Measurements from ENCODE around the gene METTL15.
"Not testable (repeated sequence)": the region's sequence is repeated elsewhere in the genome, so short reads cannot be mapped to it uniquely, and the experiment has no call there.

The METTL15 gene

GRCh38 chr11:28107750-28108618, at the start of gene METTL15, which contains the start of gene KIF18A:
METTL15 (plus strand) TSS chr11:28108388; CDS start chr11:28113335, 4,947 bp downstream.
KIF18A (minus strand) TSS chr11:28108156; CDS start chr11:28097947, 10,209 bp downstream.
- no peaks in the 10 kb centered on the region for H3K36me3 ChIP-seq (ENCODE audit: control insufficient read depth in 1 of 2, insufficient read depth in 2 of 2, low read length in 2 of 2)
- H3K9me3 ChIP-seq (ENCODE audit: control insufficient read depth in 1 of 2, low read length in 2 of 2), result no peaks in the 10 kb centered on the region
- H3K9ac ChIP-seq (ENCODE audit: low read depth in 1 of 2, low read length in 2 of 2), result peak within 1 kb of the TSS; percentile 79 to 86
- peak within 1 kb of the TSS; percentile 55 for H3K27ac ChIP-seq (ENCODE audit: low read depth, low read length)
- H3K4me3 ChIP-seq (ENCODE audit: low read depth in 1 of 2, low read length in 2 of 2), result peak within 1 kb of the TSS; percentile 87 to 90
- H3K27me3 ChIP-seq (ENCODE audit: control insufficient read depth in 1 of 2, insufficient read depth in 2 of 2, low read length in 2 of 2), result no peaks in the 10 kb centered on the region
- peaks cover 21 to 39% of the 10 kb centered on the region in 2 donors for H3K4me1 ChIP-seq (ENCODE audit: control insufficient read depth in 1 of 2, insufficient read depth in 2 of 2, low read length in 2 of 2)

GRCh38 chr11:28071305-28071704, 36.9 kb upstream of the METTL15 start:
- Histone ChIP-seq H3K9me3 (ENCODE audit: control insufficient read depth in 1 of 2, low read length in 2 of 2) (no peaks in the 10 kb centered on the region), H3K36me3 (ENCODE audit: control insufficient read depth in 1 of 2, insufficient read depth in 2 of 2, low read length in 2 of 2) (no peaks in the 10 kb centered on the region), H3K4me1 (ENCODE audit: control insufficient read depth in 1 of 2, insufficient read depth in 2 of 2, low read length in 2 of 2) (no peaks in the 10 kb centered on the region), H3K9ac (ENCODE audit: low read depth in 1 of 2, low read length in 2 of 2) (no peak overlapping the region), H3K27ac (ENCODE audit: low read depth, low read length) (no peak overlapping the region), H3K4me3 (ENCODE audit: low read depth in 1 of 2, low read length in 2 of 2) (no peak overlapping the region), H3K27me3 (ENCODE audit: control insufficient read depth in 1 of 2, insufficient read depth in 2 of 2, low read length in 2 of 2) (no peaks in the 10 kb centered on the region)

GRCh38 chr11:28072321-28072720, 35.9 kb upstream of the METTL15 start:
- Histone ChIP-seq H3K4me3 (ENCODE audit: low read depth in 1 of 2, low read length in 2 of 2) (no peak overlapping the region), H3K4me1 (ENCODE audit: control insufficient read depth in 1 of 2, insufficient read depth in 2 of 2, low read length in 2 of 2) (no peaks in the 10 kb centered on the region), H3K9me3 (ENCODE audit: control insufficient read depth in 1 of 2, low read length in 2 of 2) (no peaks in the 10 kb centered on the region), H3K27ac (ENCODE audit: low read depth, low read length) (no peak overlapping the region), H3K27me3 (ENCODE audit: control insufficient read depth in 1 of 2, insufficient read depth in 2 of 2, low read length in 2 of 2) (no peaks in the 10 kb centered on the region), H3K36me3 (ENCODE audit: control insufficient read depth in 1 of 2, insufficient read depth in 2 of 2, low read length in 2 of 2) (no peaks in the 10 kb centered on the region), H3K9ac (ENCODE audit: low read depth in 1 of 2, low read length in 2 of 2) (no peak overlapping the region)

- no peak overlapping the region for H3K9ac ChIP-seq (ENCODE audit: low read depth in 1 of 2, low read length in 2 of 2)
- no peak overlapping the region for H3K27ac ChIP-seq (ENCODE audit: low read depth, low read length)
- H3K9me3 ChIP-seq (ENCODE audit: control insufficient read depth in 1 of 2, low read length in 2 of 2), result no peaks in the 10 kb centered on the region
- H3K4me1 ChIP-seq (ENCODE audit: control insufficient read depth in 1 of 2, insufficient read depth in 2 of 2, low read length in 2 of 2), result no peaks in the 10 kb centered on the region
- H3K27me3 ChIP-seq (ENCODE audit: control insufficient read depth in 1 of 2, insufficient read depth in 2 of 2, low read length in 2 of 2), result no peaks in the 10 kb centered on the region
- no peaks in the 10 kb centered on the region for H3K36me3 ChIP-seq (ENCODE audit: control insufficient read depth in 1 of 2, insufficient read depth in 2 of 2, low read length in 2 of 2)
- H3K4me3 ChIP-seq (ENCODE audit: low read depth in 1 of 2, low read length in 2 of 2), result no peak overlapping the region
Observed at GRCh38 chr11:28077521-28077920, 30.7 kb upstream of the METTL15 start.

- Histone ChIP-seq H3K9ac (ENCODE audit: low read depth in 1 of 2, low read length in 2 of 2) (no peak overlapping the region), H3K36me3 (ENCODE audit: control insufficient read depth in 1 of 2, insufficient read depth in 2 of 2, low read length in 2 of 2) (no peaks in the 10 kb centered on the region), H3K27ac (ENCODE audit: low read depth, low read length) (no peak overlapping the region), H3K27me3 (ENCODE audit: control insufficient read depth in 1 of 2, insufficient read depth in 2 of 2, low read length in 2 of 2) (no peaks in the 10 kb centered on the region), H3K4me3 (ENCODE audit: low read depth in 1 of 2, low read length in 2 of 2) (no peak overlapping the region), H3K4me1 (ENCODE audit: control insufficient read depth in 1 of 2, insufficient read depth in 2 of 2, low read length in 2 of 2) (no peaks in the 10 kb centered on the region), H3K9me3 (ENCODE audit: control insufficient read depth in 1 of 2, low read length in 2 of 2) (no peaks in the 10 kb centered on the region)
Observed at GRCh38 chr11:28083118-28083517, 25.1 kb upstream of the METTL15 start.

GRCh38 chr11:28086569-28086968, 21.6 kb upstream of the METTL15 start:
- Histone ChIP-seq H3K36me3 (ENCODE audit: control insufficient read depth in 1 of 2, insufficient read depth in 2 of 2, low read length in 2 of 2) (peaks cover 0 to 4% of the 10 kb centered on the region in 2 donors), H3K9me3 (ENCODE audit: control insufficient read depth in 1 of 2, low read length in 2 of 2) (no peaks in the 10 kb centered on the region), H3K9ac (ENCODE audit: low read depth in 1 of 2, low read length in 2 of 2) (no peak overlapping the region), H3K27ac (ENCODE audit: low read depth, low read length) (no peak overlapping the region), H3K4me1 (ENCODE audit: control insufficient read depth in 1 of 2, insufficient read depth in 2 of 2, low read length in 2 of 2) (no peaks in the 10 kb centered on the region), H3K4me3 (ENCODE audit: low read depth in 1 of 2, low read length in 2 of 2) (no peak overlapping the region), H3K27me3 (ENCODE audit: control insufficient read depth in 1 of 2, insufficient read depth in 2 of 2, low read length in 2 of 2) (no peaks in the 10 kb centered on the region)

GRCh38 chr11:28087192-28087591, 21.0 kb upstream of the METTL15 start:
- not testable (repeated sequence) for H3K27me3 ChIP-seq (ENCODE audit: control insufficient read depth in 1 of 2, insufficient read depth in 2 of 2, low read length in 2 of 2); H3K4me1 ChIP-seq (ENCODE audit: control insufficient read depth in 1 of 2, insufficient read depth in 2 of 2, low read length in 2 of 2); H3K4me3 ChIP-seq (ENCODE audit: low read depth in 1 of 2, low read length in 2 of 2); H3K9me3 ChIP-seq (ENCODE audit: control insufficient read depth in 1 of 2, low read length in 2 of 2); H3K27ac ChIP-seq (ENCODE audit: low read depth, low read length); H3K36me3 ChIP-seq (ENCODE audit: control insufficient read depth in 1 of 2, insufficient read depth in 2 of 2, low read length in 2 of 2); H3K9ac ChIP-seq (ENCODE audit: low read depth in 1 of 2, low read length in 2 of 2)

GRCh38 chr11:28087693-28088092, 20.5 kb upstream of the METTL15 start:
- not testable (repeated sequence) for H3K9me3 ChIP-seq (ENCODE audit: control insufficient read depth in 1 of 2, low read length in 2 of 2); H3K27ac ChIP-seq (ENCODE audit: low read depth, low read length); H3K9ac ChIP-seq (ENCODE audit: low read depth in 1 of 2, low read length in 2 of 2); H3K36me3 ChIP-seq (ENCODE audit: control insufficient read depth in 1 of 2, insufficient read depth in 2 of 2, low read length in 2 of 2); H3K4me3 ChIP-seq (ENCODE audit: low read depth in 1 of 2, low read length in 2 of 2); H3K4me1 ChIP-seq (ENCODE audit: control insufficient read depth in 1 of 2, insufficient read depth in 2 of 2, low read length in 2 of 2); H3K27me3 ChIP-seq (ENCODE audit: control insufficient read depth in 1 of 2, insufficient read depth in 2 of 2, low read length in 2 of 2)

GRCh38 chr11:28089378-28089777, 18.8 kb upstream of the METTL15 start:
- no peak overlapping the region for H3K9ac ChIP-seq (ENCODE audit: low read depth in 1 of 2, low read length in 2 of 2)
- H3K9me3 ChIP-seq (ENCODE audit: control insufficient read depth in 1 of 2, low read length in 2 of 2), result no peaks in the 10 kb centered on the region
- peaks cover 0 to 4% of the 10 kb centered on the region in 2 donors for H3K36me3 ChIP-seq (ENCODE audit: control insufficient read depth in 1 of 2, insufficient read depth in 2 of 2, low read length in 2 of 2)
- no peaks in the 10 kb centered on the region for H3K4me1 ChIP-seq (ENCODE audit: control insufficient read depth in 1 of 2, insufficient read depth in 2 of 2, low read length in 2 of 2)
- no peaks in the 10 kb centered on the region for H3K27me3 ChIP-seq (ENCODE audit: control insufficient read depth in 1 of 2, insufficient read depth in 2 of 2, low read length in 2 of 2)
- no peak overlapping the region for H3K27ac ChIP-seq (ENCODE audit: low read depth, low read length)
- no peak overlapping the region for H3K4me3 ChIP-seq (ENCODE audit: low read depth in 1 of 2, low read length in 2 of 2)

GRCh38 chr11:28090052-28090749, 18.0 kb upstream of the METTL15 start:
- no peaks in the 10 kb centered on the region for H3K9me3 ChIP-seq (ENCODE audit: control insufficient read depth in 1 of 2, low read length in 2 of 2)
- H3K36me3 ChIP-seq (ENCODE audit: control insufficient read depth in 1 of 2, insufficient read depth in 2 of 2, low read length in 2 of 2), result peaks cover 0 to 4% of the 10 kb centered on the region in 2 donors

More at GRCh38 chr11:28090052-28090749, 18.0 kb upstream of the METTL15 start:
- no peaks in the 10 kb centered on the region for H3K27me3 ChIP-seq (ENCODE audit: control insufficient read depth in 1 of 2, insufficient read depth in 2 of 2, low read length in 2 of 2)
- no peak overlapping the region for H3K27ac ChIP-seq (ENCODE audit: low read depth, low read length)
- no peak overlapping the region for H3K4me3 ChIP-seq (ENCODE audit: low read depth in 1 of 2, low read length in 2 of 2)
- no peak overlapping the region for H3K9ac ChIP-seq (ENCODE audit: low read depth in 1 of 2, low read length in 2 of 2)
- no peaks in the 10 kb centered on the region for H3K4me1 ChIP-seq (ENCODE audit: control insufficient read depth in 1 of 2, insufficient read depth in 2 of 2, low read length in 2 of 2)
